ENCODE data around the gene PARP12.

GRCh38 chr7:140084142-140084655, 21.4 kb upstream of the PARP12 start:
- TF ChIP-seq CTCF (IDR thresholded peaks at IDR 0.05; ENCODE audit: low read length) (no peak), EZH2 (IDR thresholded peaks at IDR 0.05; ENCODE audit: borderline replicate concordance, low read length) (no peak)
